Spleen (tissue), 11 donors: ENCODE data around the gene KIF14. TPM values are rescaled to one million over a fixed set of nuclear protein-coding genes. Genes with fewer than 3 reads are reported as not detected.

ENCODE experiments used
- DNase-seq: peaks from one replicate; pipeline ENCODE4 v3.0.0-alpha.2; 2020
- H3K27ac ChIP-seq, 8 donors: fragments of 200-600 bp; sonication (generic) in 7 of 8; 1 replicate in 4 of 8; 2 replicates in 4 of 8; pipeline versions ENCODE4 v1.5.0 to v1.8.0; 2016 to 2021; ENCODE audit warnings: inconsistent platforms in 4 of 8, mild to moderate bottlenecking in 4 of 8, moderate library complexity in 1 of 8
- H3K27me3 ChIP-seq, 7 donors: fragments of 200-600 bp; sonication (generic) in 6 of 7; replicated peaks in 1 of 7; 1 replicate in 4 of 7; 2 replicates in 3 of 7; pipeline versions ENCODE4 v1.5.0 to v1.8.0; 2016 to 2021; ENCODE audit warnings: inconsistent platforms in 3 of 7, mild to moderate bottlenecking in 1 of 7
- H3K36me3 ChIP-seq, 6 donors: fragments of 200-600 bp; sonication (generic) in 5 of 6; 1 replicate in 4 of 6; 2 replicates in 2 of 6; pipeline versions ENCODE4 v1.5.0 to v1.8.0; 2016 to 2021; ENCODE audit warnings: inconsistent platforms in 2 of 6
- H3K4me1 ChIP-seq, 6 donors: fragments of 200-600 bp; sonication (generic) in 5 of 6; 1 replicate in 3 of 6; 2 replicates in 3 of 6; pipeline versions ENCODE4 v1.5.0 to v1.8.0; 2016 to 2021; ENCODE audit warnings: inconsistent platforms in 3 of 6
- H3K4me3 ChIP-seq, 8 donors: fragments of 200-600 bp; sonication (generic) in 7 of 8; 1 replicate in 4 of 8; 2 replicates in 4 of 8; pipeline versions ENCODE4 v1.5.0 to v1.8.0; 2016 to 2021; ENCODE audit warnings: inconsistent platforms in 4 of 8, mild to moderate bottlenecking in 4 of 8, moderate library complexity in 2 of 8
- H3K9me3 ChIP-seq, 8 donors: fragments of 200-600 bp; sonication (generic) in 7 of 8; 1 replicate in 4 of 8; 2 replicates in 4 of 8; pipeline versions ENCODE4 v1.5.0 to v1.8.0; 2016 to 2021; ENCODE audit warnings: inconsistent platforms in 4 of 8
- POLR2A ChIP-seq, 3 donors: fragments of 450-650 bp; IDR thresholded peaks; one replicate each; pipeline ENCODE4 v1.5.1; 2017; ENCODE audit warnings: antibody characterized with exemption in 3 of 3, mild to moderate bottlenecking in 1 of 3
- POLR2AphosphoS5 ChIP-seq, 3 donors: sonication (generic); formaldehyde crosslinking; IDR thresholded peaks; one replicate each; pipeline ENCODE4 v1.5.1; 2017; ENCODE audit warnings: antibody characterized with exemption in 3 of 3
- WGBS, 5 donors: extraction: QIAGEN DNeasy Blood & Tissue Kit in 3 of 5; methylation state at CpG; one replicate each; pipeline versions ENCODE4 v1.1.5 to v1.1.7; 2013 to 2018; 5-methylcytosine and 5-hydroxymethylcytosine counted together
- intact Hi-C: fragments of 100-400 bp; cut with DNase I; formaldehyde crosslinking; loops from one replicate; pipeline ENCODE4 v1.15.0; 2023; ENCODE audit warnings: low total_unique reads
- polyA plus RNA-seq, 3 donors: library from polyadenylated mRNA; stranded (reverse); fragments of 200-250 nt; gene quantifications; one replicate each; pipeline ENCODE4 v1.2.1, GENCODE V29; 2013
- total RNA-seq, 7 donors: library from RNA; depleted of rRNA in 3 of 7; stranded (reverse); fragments of >200 nt in 3 of 7; fragmentation: NEBNext Ultra II Directional in 4 of 7; extraction: Animal tissue kit (Norgen Biotek cat#: 25700) in 4 of 7; gene quantifications; one replicate each; pipeline versions ENCODE4 v1.1.0 to v1.2.1, GENCODE V29; 2016 to 2021
- TF ChIP-seq, protein P1 (sequence below), 11 experiments: fragments of 200-600 bp in 7 of 11; fragments of 450-650 bp in 4 of 11; sonication (generic) in 4 of 11; IDR thresholded peaks in 8 of 11; conservative IDR thresholded peaks in 3 of 11; 1 replicate in 7 of 11; 2 replicates in 4 of 11; pipeline versions ENCODE4 v1.4.0 to v1.8.0; 2016 to 2021; ENCODE audit warnings: antibody characterized with exemption in 11 of 11, inconsistent platforms in 4 of 11, mild to moderate bottlenecking in 1 of 11
- donor health status: healthy with polysubstance abuse.
- donor health status: DM: no; HTN: no; CAD: no; lungs with moderate emphysema.
- donor health status: DM: no; HTN: no; CAD: no.
- donor health status: Bipolar disorder and iron deficiency.
- donor health status: healthy.
- donor health status: DM: no; HTN: no; CAD: no.
- donor health status: DM: yes; HTN: yes; CAD: no.

The KIF14 gene
- total and polyA plus RNA-seq, 10 donors: 0.09 to 3.3 (median 0.70) TPM

GRCh38 chr1:200628223-200628881 lies 7.8 kb upstream of the KIF14 start:
- no peaks in the 10 kb centered on the region for H3K27me3 ChIP-seq
- DNase-seq: peak; percentile 63
- peak overlapping the region in 4 of 8 donors; percentile 37 to 54 (median 42) for H3K27ac ChIP-seq
- peaks cover 4 to 45% (median 23%) of the 10 kb centered on the region in 6 donors for H3K4me1 ChIP-seq
- peak overlapping the region in 2 of 8 donors; percentile 7 to 49 for H3K4me3 ChIP-seq
- no peaks in the 10 kb centered on the region for H3K9me3 ChIP-seq
- intact Hi-C loops: loop anchor here (10.0 kb wide), 1 partner anchor 46 kb away; no protein-coding TSS in a partner anchor
- no peaks in the 10 kb centered on the region for H3K36me3 ChIP-seq
- TF ChIP-seq, protein P1, sequence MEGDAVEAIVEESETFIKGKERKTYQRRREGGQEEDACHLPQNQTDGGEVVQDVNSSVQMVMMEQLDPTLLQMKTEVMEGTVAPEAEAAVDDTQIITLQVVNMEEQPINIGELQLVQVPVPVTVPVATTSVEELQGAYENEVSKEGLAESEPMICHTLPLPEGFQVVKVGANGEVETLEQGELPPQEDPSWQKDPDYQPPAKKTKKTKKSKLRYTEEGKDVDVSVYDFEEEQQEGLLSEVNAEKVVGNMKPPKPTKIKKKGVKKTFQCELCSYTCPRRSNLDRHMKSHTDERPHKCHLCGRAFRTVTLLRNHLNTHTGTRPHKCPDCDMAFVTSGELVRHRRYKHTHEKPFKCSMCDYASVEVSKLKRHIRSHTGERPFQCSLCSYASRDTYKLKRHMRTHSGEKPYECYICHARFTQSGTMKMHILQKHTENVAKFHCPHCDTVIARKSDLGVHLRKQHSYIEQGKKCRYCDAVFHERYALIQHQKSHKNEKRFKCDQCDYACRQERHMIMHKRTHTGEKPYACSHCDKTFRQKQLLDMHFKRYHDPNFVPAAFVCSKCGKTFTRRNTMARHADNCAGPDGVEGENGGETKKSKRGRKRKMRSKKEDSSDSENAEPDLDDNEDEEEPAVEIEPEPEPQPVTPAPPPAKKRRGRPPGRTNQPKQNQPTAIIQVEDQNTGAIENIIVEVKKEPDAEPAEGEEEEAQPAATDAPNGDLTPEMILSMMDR (IDR thresholded peaks at IDR 0.05 in 8 of 11, conservative IDR thresholded peaks at IDR 0.05 in 3 of 11): no peak
- TF ChIP-seq POLR2AphosphoS5 (IDR thresholded peaks at IDR 0.05): no peak
- TF ChIP-seq POLR2A (IDR thresholded peaks at IDR 0.05): no peak
- WGBS, 5 donors: 37 to 65% (median 50%) methylated on average over 7 of the region's 7 CpGs

DNA sequence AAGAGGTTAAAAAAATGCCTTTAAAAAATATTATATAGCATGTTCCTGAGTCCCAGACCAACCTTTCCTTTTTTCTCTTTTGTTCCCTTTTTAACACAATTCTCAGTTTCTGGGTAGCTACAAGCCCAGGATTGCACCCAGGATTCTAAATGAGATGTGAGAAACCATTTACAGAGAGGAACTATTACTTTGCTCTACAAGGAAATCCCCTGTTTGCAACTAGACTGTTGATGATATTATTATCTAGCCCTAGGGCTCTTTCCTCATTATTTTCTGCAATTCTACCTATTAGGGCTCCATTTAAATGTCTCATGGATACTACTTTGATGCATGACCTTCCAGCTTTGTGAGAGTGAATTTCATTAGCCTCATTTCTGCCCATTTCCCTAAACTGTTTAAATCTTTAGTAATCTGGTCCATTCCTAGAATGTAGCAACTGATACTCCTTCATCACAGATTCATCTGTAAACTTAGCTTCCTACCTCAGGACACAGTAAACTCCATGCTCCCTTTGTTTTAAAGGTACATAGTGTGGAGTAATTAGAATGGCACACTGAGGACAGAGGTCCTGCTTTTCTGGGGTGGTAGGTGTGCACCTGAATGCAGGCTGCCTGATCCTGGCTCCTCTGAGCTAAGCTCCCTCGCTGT lies 7.1 kb upstream of the KIF14 start:
- intact Hi-C loops: loop anchor here (10.0 kb wide), 1 partner anchor 47 kb away; no protein-coding TSS in a partner anchor
- H3K9me3 ChIP-seq: no peaks in the 10 kb centered on the region
- WGBS, 5 donors: 67 to 79% (median 68%) methylated on average over 1 of the region's 1 CpG
- H3K27ac ChIP-seq: peak overlapping the region in 4 of 8 donors; percentile 37 to 54 (median 42)
- DNase-seq: no peak
- no peaks in the 10 kb centered on the region for H3K27me3 ChIP-seq
- H3K4me1 ChIP-seq: peaks cover 4 to 51% (median 28%) of the 10 kb centered on the region in 6 donors
- peak overlapping the region in 2 of 8 donors; percentile 7 to 49 for H3K4me3 ChIP-seq
- no peak for TF ChIP-seq POLR2AphosphoS5 (IDR thresholded peaks at IDR 0.05)
- TF ChIP-seq POLR2A (IDR thresholded peaks at IDR 0.05): no peak
- TF ChIP-seq, protein P1 (IDR thresholded peaks at IDR 0.05 in 8 of 11, conservative IDR thresholded peaks at IDR 0.05 in 3 of 11): no peak
- H3K36me3 ChIP-seq: no peaks in the 10 kb centered on the region

GRCh38 chr1:200626853-200627534 lies 6.4 kb upstream of the KIF14 start:
- WGBS, 5 donors: 61 to 77% (median 75%) methylated on average over 5 of the region's 5 CpGs
- Histone ChIP-seq H3K9me3 (no peaks in the 10 kb centered on the region), H3K27ac (peak overlapping the region in 3 of 8 donors; percentile 41 to 54 (median 42)), H3K4me3 (no peak overlapping the region), H3K36me3 (no peaks in the 10 kb centered on the region), H3K27me3 (no peaks in the 10 kb centered on the region), H3K4me1 (peaks cover 11 to 59% (median 35%) of the 10 kb centered on the region in 6 donors)
- intact Hi-C loops: loop anchor here (10.0 kb wide), 1 partner anchor 48 kb away; no protein-coding TSS in a partner anchor
- TF ChIP-seq, protein P1 (IDR thresholded peaks at IDR 0.05 in 8 of 11, conservative IDR thresholded peaks at IDR 0.05 in 3 of 11): no peak
- TF ChIP-seq POLR2AphosphoS5 (IDR thresholded peaks at IDR 0.05) (no peak), POLR2A (IDR thresholded peaks at IDR 0.05) (no peak)
- no peak for DNase-seq
